Common myeloid progenitor, CD34-positive (primary cell): Measurements from ENCODE around the gene PRIM1.

Experiments used
- CTCF ChIA-PET: fragments of 350-600 bp; sonication (Branson Sonifier 250); formaldehyde crosslinking; loops from one replicate; lab custom pipeline; 2021; ENCODE audit warnings: antibody characterized with exemption; lab: Charles Lee
- POLR2A ChIA-PET: fragments of 350-600 bp; sonication (Branson Sonifier 250); formaldehyde crosslinking; loops from one replicate; lab custom pipeline; 2021; ENCODE audit warnings: antibody characterized with exemption; lab: Charles Lee
- DNase-seq, 3 donors: peaks; one replicate each; pipeline versions ENCODE4 v3.0.0 to v3.0.0-alpha.2; 2013
- H3K27ac ChIP-seq, 2 experiments: 1 replicate in 1 of 2; 2 replicates in 1 of 2; pipeline ENCODE4 v1.7.0; 2013; ENCODE audit warnings: inconsistent platforms in 2 of 2, low read length in 2 of 2, mild to moderate bottlenecking in 2 of 2, low read depth in 1 of 2, moderate library complexity in 1 of 2; ENCODE audit not compliant: severe bottlenecking in 2 of 2, insufficient read depth in 1 of 2, poor library complexity in 1 of 2
- H3K27me3 ChIP-seq, 5 experiments: replicated peaks in 2 of 5; 1 replicate in 3 of 5; 2 replicates in 2 of 5; pipeline versions ENCODE4 v1.6.1 to v1.7.0; 2013; ENCODE audit warnings: low read length in 4 of 5, mild to moderate bottlenecking in 2 of 5, moderate library complexity in 2 of 5, inconsistent platforms in 1 of 5; ENCODE audit not compliant: insufficient read depth in 5 of 5, control insufficient read depth in 4 of 5
- H3K36me3 ChIP-seq, 4 experiments: 1 replicate in 2 of 4; 2 replicates in 2 of 4; pipeline versions ENCODE4 v1.6.1 to v1.7.0; 2013; ENCODE audit warnings: low read length in 3 of 4, control low read depth in 1 of 4, mild to moderate bottlenecking in 1 of 4; ENCODE audit not compliant: control insufficient read depth in 4 of 4, insufficient read depth in 4 of 4
- H3K4me1 ChIP-seq, 4 experiments: 1 replicate in 3 of 4; 2 replicates in 1 of 4; pipeline versions ENCODE4 v1.6.1 to v1.7.1; 2013; ENCODE audit warnings: low read length in 3 of 4, mild to moderate bottlenecking in 3 of 4, control low read depth in 1 of 4, inconsistent platforms in 1 of 4, moderate library complexity in 1 of 4; ENCODE audit not compliant: control insufficient read depth in 4 of 4, insufficient read depth in 4 of 4; ENCODE audit errors: control extremely low read depth in 1 of 4
- H3K4me3 ChIP-seq, 7 experiments: 1 replicate in 4 of 7; 2 replicates in 3 of 7; pipeline versions ENCODE4 v1.5.1 to v1.7.0; 2013; ENCODE audit warnings: mild to moderate bottlenecking in 7 of 7, low read length in 6 of 7, moderate library complexity in 6 of 7, inconsistent platforms in 2 of 7, low read depth in 2 of 7, control low read depth in 1 of 7; ENCODE audit not compliant: insufficient read depth in 4 of 7, control insufficient read depth in 1 of 7; ENCODE audit errors: extremely low read depth in 1 of 7
- H3K9me3 ChIP-seq, 5 experiments: 1 replicate in 4 of 5; 2 replicates in 1 of 5; pipeline versions ENCODE4 v1.6.1 to v1.7.1; 2013; ENCODE audit warnings: low read length in 4 of 5, mild to moderate bottlenecking in 2 of 5, inconsistent platforms in 1 of 5, low read depth in 1 of 5, moderate library complexity in 1 of 5; ENCODE audit not compliant: control insufficient read depth in 4 of 5, insufficient read depth in 2 of 5; ENCODE audit errors: control extremely low read depth in 1 of 5
- WGBS: methylation state at CpG from one replicate; pipeline ENCODE4 v1.1.5; 2013; ENCODE audit not compliant: insufficient coverage; 5-methylcytosine and 5-hydroxymethylcytosine counted together

Gene PRIM1

GRCh38 chr12:56684745-56685359, 67.3 kb downstream of the PRIM1 start:
- Histone ChIP-seq H3K27ac (peak overlapping the region; percentile 71 to 99), H3K36me3 (peaks cover 0 to 15% (median 7%) of the 10 kb centered on the region in 4 experiments), H3K4me1 (peaks cover 12 to 56% (median 37%) of the 10 kb centered on the region in 4 experiments), H3K27me3 (no peaks in the 10 kb centered on the region), H3K9me3 (no peaks in the 10 kb centered on the region), H3K4me3 (peak overlapping the region in 6 of 7 experiments; percentile 8 to 96 (median 48))
- ChIA-PET CTCF (interaction anchor here (0.6 to 1.8 kb wide), 9 partner anchors 14 to 83 kb away, joined by 3 to 4 read pairs (median 3); no protein-coding TSS in a partner anchor), POLR2A (interaction anchor here (1.3 kb wide), 1 partner anchor 41 kb away, joined by 6 read pairs; the partner anchor contains the start of gene NACA)
- DNase-seq: no peak
- WGBS: 70% methylated on average over 2 of the region's 8 CpGs

- WGBS: 100% methylated on average over 4 of the region's 6 CpGs
- H3K27ac ChIP-seq: no peak overlapping the region
- H3K36me3 ChIP-seq: peaks cover 0 to 24% (median 10%) of the 10 kb centered on the region in 4 experiments
- no peaks in the 10 kb centered on the region for H3K9me3 ChIP-seq
- no peaks in the 10 kb centered on the region for H3K27me3 ChIP-seq
- H3K4me1 ChIP-seq: peaks cover 8 to 41% (median 29%) of the 10 kb centered on the region in 4 experiments
- ChIA-PET CTCF (interaction anchor here (1.6 to 2.0 kb wide), 2 partner anchors 9 to 11 kb away, joined by 4 to 6 read pairs; no protein-coding TSS in a partner anchor), POLR2A (no interaction called here)
- no peak for DNase-seq
- no peak overlapping the region for H3K4me3 ChIP-seq
Observed at GRCh38 chr12:56682323-56682722, 69.8 kb downstream of the PRIM1 start.
